Adrenal gland (tissue), 12 donors: ENCODE measurements around the gene MED12L. TPM values are rescaled to one million over a fixed set of nuclear protein-coding genes. Genes with fewer than 3 reads are reported as not detected.

Experiments
- DNase-seq, 7 donors: peaks; one replicate each; pipeline ENCODE4 v3.0.0-alpha.2; 2019 to 2020
- H3K27ac ChIP-seq, 5 donors: fragments of 200-600 bp; sonication (generic) in 4 of 5; 1 replicate in 3 of 5; 2 replicates in 2 of 5; pipeline versions ENCODE4 v1.5.1 to v1.8.0; 2016 to 2020; ENCODE audit warnings: mild to moderate bottlenecking in 1 of 5
- H3K27me3 ChIP-seq: fragments of 200-600 bp; 2 replicates; pipeline ENCODE4 v1.8.0; 2021
- H3K36me3 ChIP-seq, 2 donors: fragments of 200-600 bp; replicated peaks in 1 of 2; 1 replicate in 1 of 2; 2 replicates in 1 of 2; pipeline versions ENCODE4 v1.5.1 to v1.8.0; 2018 to 2022
- H3K4me1 ChIP-seq, 2 donors: fragments of 200-600 bp; replicated peaks in 1 of 2; 1 replicate in 1 of 2; 2 replicates in 1 of 2; pipeline versions ENCODE4 v1.5.1 to v1.8.0; 2018 to 2021
- H3K4me3 ChIP-seq, 4 donors: fragments of 200-600 bp; sonication (generic) in 3 of 4; one replicate each; pipeline ENCODE4 v1.5.1; 2016 to 2018
- H3K9me3 ChIP-seq, 3 donors: fragments of 200-600 bp; sonication (generic) in 1 of 3; replicated peaks in 1 of 3; 1 replicate in 2 of 3; 2 replicates in 1 of 3; pipeline versions ENCODE4 v1.5.1 to v1.8.0; 2016 to 2021
- POLR2A ChIP-seq, 2 donors: fragments of 450-650 bp; IDR thresholded peaks; one replicate each; pipeline ENCODE4 v1.6.1; 2017; ENCODE audit warnings: antibody characterized with exemption in 2 of 2, mild to moderate bottlenecking in 2 of 2, moderate library complexity in 1 of 2
- WGBS, 4 donors: extraction: QIAGEN DNeasy Blood & Tissue Kit in 2 of 4; methylation state at CpG; one replicate each; pipeline versions ENCODE4 v1.1.5 to v1.1.7; 2013 to 2017; 5-methylcytosine and 5-hydroxymethylcytosine counted together
- intact Hi-C, 2 donors: fragments of 100-400 bp; cut with DNase I; formaldehyde crosslinking; loops; one replicate each; pipeline versions ENCODE4 v1.14.1 to v1.15.0; 2022 to 2023
- polyA plus RNA-seq, 3 donors: library from polyadenylated mRNA; stranded (reverse); fragments of 200-250 nt in 2 of 3; fragments of 350-450 nt in 1 of 3; fragmentation: Illumina TruSeq in 1 of 3; extraction: RNeasy Lipid Tissue Mini Kit (QIAGEN cat#74804) in 1 of 3; gene quantifications; one replicate each; pipeline ENCODE4 v1.2.3, GENCODE V29; 2013 to 2014
- total RNA-seq, 9 donors: library from RNA; depleted of rRNA in 4 of 9; stranded (reverse); fragments of >200 nt in 4 of 9; fragments of 120-200 nt in 1 of 9; fragmentation: NEBNext Ultra II Directional in 1 of 9; extraction: Animal tissue kit (Norgen Biotek cat#: 25700) in 1 of 9; gene quantifications; one replicate each; pipeline versions ENCODE4 v1.1.0 to v1.2.4, GENCODE V29; 2013 to 2023
- TF ChIP-seq, protein P1 (sequence below), 6 experiments: fragments of 450-650 bp in 4 of 6; fragments of 200-600 bp in 2 of 6; sonication (generic) in 1 of 6; IDR thresholded peaks; 1 replicate in 5 of 6; 2 replicates in 1 of 6; pipeline versions ENCODE4 v1.5.1 to v1.8.0; 2016 to 2021; ENCODE audit warnings: antibody characterized with exemption in 6 of 6, mild to moderate bottlenecking in 2 of 6, moderate library complexity in 1 of 6
- donor health status: healthy with polysubstance abuse.
- donor health status: Bipolar disorder and iron deficiency.
- donor health status: DM: yes; HTN: yes; CAD: no.
- donor health status: DM: no; HTN: no; CAD: no.
- donor health status: DM: no; HTN: no; CAD: no.
- donor health status: DM: yes; HTN: yes; CAD: no.

MED12L gene
- total and polyA plus RNA-seq, 12 donors: 0.77 to 25.0 (median 6.3) TPM

DNA sequence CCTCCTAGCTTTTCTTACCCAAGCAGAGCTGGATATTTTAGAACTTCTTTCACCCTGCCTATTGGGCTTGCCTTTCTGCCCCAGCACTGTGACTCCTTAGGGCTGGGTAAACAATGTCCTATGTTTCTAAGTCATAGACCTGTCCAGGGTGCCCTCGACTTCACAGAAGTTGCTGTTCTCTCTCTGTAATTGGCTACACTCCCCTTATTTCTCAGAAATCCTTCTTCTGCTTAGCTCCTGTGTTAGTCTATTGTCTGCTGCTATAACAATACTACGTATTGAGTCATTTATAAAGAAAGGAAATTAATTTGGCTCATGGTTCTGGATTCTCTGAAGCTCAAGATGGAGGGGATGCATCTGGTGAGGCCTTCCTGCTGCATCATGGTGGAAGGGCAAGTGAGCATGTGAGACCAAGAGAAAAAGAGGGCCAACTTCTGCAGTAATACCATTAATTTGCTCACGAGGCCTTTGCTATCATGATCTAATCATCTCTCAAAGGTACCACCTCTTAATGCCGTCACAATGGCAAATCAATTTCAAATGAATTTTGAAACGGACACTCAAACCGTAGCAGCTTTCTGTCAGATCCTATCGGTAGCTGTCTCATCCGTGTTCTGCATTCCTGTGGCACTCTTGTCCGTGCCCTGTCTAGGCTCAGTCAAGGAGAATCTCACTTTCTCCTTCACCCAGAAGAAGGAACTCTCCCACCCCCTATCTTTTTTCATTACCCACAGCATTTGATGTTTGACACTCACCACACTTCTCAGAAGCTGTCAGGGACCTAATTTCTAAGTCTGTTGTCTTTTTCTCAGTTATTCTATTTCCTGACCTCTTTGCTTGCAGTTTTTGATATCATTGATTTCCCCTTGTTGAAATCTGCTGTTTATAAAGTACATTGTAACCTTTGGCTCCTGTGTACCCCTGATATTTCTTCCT, 139.8 kb downstream of the MED12L start:
- no peak for DNase-seq
- TF ChIP-seq POLR2A (IDR thresholded peaks at IDR 0.05): no peak
- TF ChIP-seq, protein P1, sequence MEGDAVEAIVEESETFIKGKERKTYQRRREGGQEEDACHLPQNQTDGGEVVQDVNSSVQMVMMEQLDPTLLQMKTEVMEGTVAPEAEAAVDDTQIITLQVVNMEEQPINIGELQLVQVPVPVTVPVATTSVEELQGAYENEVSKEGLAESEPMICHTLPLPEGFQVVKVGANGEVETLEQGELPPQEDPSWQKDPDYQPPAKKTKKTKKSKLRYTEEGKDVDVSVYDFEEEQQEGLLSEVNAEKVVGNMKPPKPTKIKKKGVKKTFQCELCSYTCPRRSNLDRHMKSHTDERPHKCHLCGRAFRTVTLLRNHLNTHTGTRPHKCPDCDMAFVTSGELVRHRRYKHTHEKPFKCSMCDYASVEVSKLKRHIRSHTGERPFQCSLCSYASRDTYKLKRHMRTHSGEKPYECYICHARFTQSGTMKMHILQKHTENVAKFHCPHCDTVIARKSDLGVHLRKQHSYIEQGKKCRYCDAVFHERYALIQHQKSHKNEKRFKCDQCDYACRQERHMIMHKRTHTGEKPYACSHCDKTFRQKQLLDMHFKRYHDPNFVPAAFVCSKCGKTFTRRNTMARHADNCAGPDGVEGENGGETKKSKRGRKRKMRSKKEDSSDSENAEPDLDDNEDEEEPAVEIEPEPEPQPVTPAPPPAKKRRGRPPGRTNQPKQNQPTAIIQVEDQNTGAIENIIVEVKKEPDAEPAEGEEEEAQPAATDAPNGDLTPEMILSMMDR (IDR thresholded peaks at IDR 0.05): no peak
- Histone ChIP-seq H3K36me3 (no peaks in the 10 kb centered on the region), H3K4me1 (peaks cover 0 to 13% of the 10 kb centered on the region in 2 donors), H3K27me3 (no peaks in the 10 kb centered on the region), H3K9me3 (no peaks in the 10 kb centered on the region), H3K4me3 (no peak overlapping the region), H3K27ac (no peak overlapping the region)
- intact Hi-C loops: loop anchor here in 1 of 2 donors (5.0 kb wide), 1 partner anchor 57 kb away; no protein-coding TSS in a partner anchor
- WGBS, 4 donors: 79 to 92% (median 89%) methylated on average over 9 of the region's 9 CpGs

DNA sequence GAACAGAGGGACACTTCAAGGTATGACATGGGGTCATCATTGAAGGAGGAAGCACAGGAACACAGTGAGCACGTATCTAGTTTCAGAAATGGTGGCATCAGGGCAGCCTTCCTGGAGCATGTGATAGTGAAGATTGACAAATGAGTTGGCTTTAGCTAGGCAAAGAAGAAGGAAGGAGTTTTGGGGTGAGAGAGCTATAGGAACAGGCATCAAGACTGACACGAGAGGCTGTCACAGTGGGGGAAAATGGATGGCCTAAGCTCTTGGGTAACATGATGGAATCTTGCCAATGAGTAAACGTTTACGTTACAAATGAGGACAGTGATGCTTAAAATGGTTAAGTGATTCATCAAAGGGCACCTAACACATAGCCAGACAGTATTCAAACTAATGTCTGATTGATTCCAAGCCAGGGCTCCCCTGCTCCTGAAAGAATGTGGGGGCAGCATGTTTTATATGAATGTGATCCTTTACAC, 140.7 kb downstream of the MED12L start:
- Histone ChIP-seq H3K27ac (no peak overlapping the region), H3K4me3 (no peak overlapping the region), H3K27me3 (no peaks in the 10 kb centered on the region), H3K4me1 (peaks cover 0 to 17% of the 10 kb centered on the region in 2 donors), H3K9me3 (no peaks in the 10 kb centered on the region), H3K36me3 (no peaks in the 10 kb centered on the region)
- DNase-seq: no peak
- no peak for TF ChIP-seq POLR2A (IDR thresholded peaks at IDR 0.05)
- TF ChIP-seq, protein P1 (IDR thresholded peaks at IDR 0.05): no peak
- WGBS, 4 donors: 38 to 45% (median 42%) methylated on average over 4 of the region's 4 CpGs
- intact Hi-C loops: loop anchor here in 1 of 2 donors (5.0 kb wide), 1 partner anchor 56 kb away; no protein-coding TSS in a partner anchor

DNA sequence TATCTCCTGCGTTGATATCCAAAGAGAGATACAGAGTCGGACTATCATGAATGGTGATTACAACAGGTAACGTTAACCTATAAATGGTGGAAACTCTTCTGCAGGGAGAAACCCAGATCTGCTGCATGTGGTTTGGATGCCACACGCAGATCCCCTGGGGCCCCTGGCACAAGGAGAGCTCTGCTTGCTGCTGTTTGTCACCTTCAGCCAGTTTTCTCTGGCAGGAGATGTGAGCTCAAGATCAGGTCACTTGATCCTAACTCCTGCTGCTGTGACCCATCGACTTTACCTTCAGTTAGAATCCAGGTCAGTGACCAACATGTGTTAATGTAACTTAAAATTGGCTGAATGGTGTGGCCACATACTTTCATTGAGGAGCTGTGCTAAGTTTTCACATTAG, 141.4 kb downstream of the MED12L start:
- WGBS, 4 donors: 89 to 90% (median 89%) methylated on average over 5 of the region's 5 CpGs
- Histone ChIP-seq H3K36me3 (no peaks in the 10 kb centered on the region), H3K27me3 (no peaks in the 10 kb centered on the region), H3K27ac (no peak overlapping the region), H3K9me3 (no peaks in the 10 kb centered on the region), H3K4me1 (peaks cover 0 to 17% of the 10 kb centered on the region in 2 donors), H3K4me3 (no peak overlapping the region)
- TF ChIP-seq, protein P1 (IDR thresholded peaks at IDR 0.05): no peak
- TF ChIP-seq POLR2A (IDR thresholded peaks at IDR 0.05): no peak
- no peak for DNase-seq
- intact Hi-C loops: loop anchor here in 1 of 2 donors (5.0 kb wide), 1 partner anchor 55 kb away; no protein-coding TSS in a partner anchor

DNA sequence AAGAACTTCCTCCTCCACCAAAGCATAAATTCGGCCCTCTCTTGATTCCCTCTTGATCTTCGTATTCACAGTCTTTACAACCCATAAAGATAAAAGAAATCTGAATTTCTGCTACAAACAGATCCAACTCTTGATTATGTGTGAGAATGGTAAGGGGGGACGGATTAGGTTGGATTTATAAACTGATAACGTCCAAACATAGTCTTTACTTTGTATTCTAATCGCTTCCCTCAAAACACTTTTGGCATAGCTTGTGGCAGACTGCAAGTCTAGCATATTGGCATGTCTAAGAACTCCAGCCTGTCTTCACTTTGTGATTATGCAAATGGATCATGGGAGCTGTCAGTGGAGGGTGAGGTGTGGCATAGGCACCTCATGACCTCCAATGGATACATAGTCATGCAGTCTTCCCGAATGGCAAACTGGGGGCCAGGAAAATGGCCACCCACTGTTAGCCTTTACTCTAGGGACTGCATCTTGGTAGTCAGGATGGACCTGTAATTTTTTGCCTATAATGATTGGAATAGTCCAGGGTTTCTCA, 141.9 kb downstream of the MED12L start:
- no peak overlapping the region for H3K4me3 ChIP-seq
- intact Hi-C loops: loop anchor here in 1 of 2 donors (5.0 kb wide), 1 partner anchor 55 kb away; no protein-coding TSS in a partner anchor
- H3K27me3 ChIP-seq: no peaks in the 10 kb centered on the region
- H3K4me1 ChIP-seq: peaks cover 0 to 17% of the 10 kb centered on the region in 2 donors
- no peak overlapping the region for H3K27ac ChIP-seq
- no peaks in the 10 kb centered on the region for H3K9me3 ChIP-seq
- 69 to 78% (median 74%) methylated on average over 6 of the region's 6 CpGs for WGBS, 4 donors
- no peaks in the 10 kb centered on the region for H3K36me3 ChIP-seq
- DNase-seq: no peak
- TF ChIP-seq POLR2A (IDR thresholded peaks at IDR 0.05): no peak
- TF ChIP-seq, protein P1 (IDR thresholded peaks at IDR 0.05): no peak
